ENCODE data around the gene COX4I2.

COX4I2 gene

DNA sequence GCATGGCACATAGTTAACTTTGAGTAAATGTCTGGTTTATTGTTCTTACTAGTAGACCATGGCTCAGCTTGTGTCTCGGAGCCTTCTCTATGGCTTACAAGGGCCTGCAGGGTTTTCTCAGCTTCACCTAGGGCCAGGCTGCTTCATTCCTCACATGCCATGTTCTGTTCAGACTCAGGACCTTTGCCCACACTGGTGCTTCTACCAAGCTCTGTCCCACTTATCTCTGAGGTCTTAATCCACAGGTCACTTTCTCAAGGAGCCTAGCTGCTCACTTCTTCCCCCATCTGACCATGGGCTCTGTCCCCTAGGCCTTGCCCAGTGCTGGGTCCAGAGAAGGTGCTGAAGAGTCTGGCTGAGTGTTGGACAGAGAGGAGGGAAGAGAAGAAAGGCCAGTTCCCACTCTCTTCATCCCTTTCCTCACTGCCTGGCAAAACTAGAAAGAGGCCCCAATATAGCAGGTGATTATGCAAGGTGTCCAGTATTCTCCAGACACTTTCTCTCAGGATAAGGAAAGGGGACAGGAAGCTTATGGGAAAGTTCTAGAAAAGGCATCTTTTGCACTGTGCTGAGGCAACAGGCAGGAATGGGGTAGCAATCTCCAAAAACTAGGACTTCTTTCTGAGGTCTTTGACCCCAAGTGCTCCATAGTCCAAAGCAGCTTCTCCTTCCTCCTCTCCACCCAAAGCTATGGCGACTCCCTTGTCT lies 40.0 kb downstream of the COX4I2 start:
- DNase-seq (ENCODE audit: low read depth) = no peak

DNA sequence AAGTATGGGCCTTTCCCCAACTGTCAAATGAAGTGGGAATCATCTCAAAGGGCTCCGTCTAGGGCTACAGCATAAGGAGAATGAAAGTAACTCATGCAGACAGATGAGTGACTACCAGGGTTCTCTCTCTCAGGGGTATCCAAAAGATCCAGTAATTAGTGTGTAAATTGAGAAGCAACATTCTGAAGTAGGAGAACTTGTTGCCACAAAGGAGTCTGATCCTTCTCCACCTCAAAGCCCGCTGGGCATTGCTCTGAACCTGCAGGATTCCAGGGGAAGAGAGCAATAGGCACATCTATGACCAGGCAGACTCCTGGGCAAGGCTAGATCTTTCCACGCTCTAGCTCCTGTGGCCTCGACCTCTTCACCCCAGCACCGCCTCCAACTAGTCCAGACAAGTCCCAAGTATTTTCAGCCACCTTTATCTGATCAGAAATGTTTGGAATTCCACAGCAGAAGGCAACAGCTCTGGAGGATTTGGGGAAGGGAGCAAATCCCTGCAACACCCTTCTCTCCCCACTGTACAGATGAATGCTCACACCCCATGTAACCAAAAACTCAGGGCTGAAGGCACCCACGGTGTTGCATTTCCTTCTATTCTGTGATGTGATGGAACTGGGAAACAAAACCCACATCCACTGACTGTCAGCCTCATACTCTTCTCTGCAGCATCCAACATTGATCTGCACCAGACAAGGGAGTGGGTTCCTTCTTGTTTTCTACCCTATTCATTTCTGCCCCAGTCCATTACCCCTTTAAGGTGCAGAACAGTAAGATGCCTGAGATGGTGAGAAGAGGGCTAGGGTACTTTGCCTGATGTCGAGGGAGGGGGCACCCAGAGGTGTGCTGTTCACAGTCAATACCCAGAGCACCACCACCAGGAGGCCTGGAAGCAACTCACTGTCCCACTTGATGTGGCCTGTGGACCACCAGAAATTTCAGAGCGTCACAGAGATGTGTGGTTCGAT lies 41.0 kb downstream of the COX4I2 start:
- DNase-seq (ENCODE audit: low read depth) = no peak

DNA sequence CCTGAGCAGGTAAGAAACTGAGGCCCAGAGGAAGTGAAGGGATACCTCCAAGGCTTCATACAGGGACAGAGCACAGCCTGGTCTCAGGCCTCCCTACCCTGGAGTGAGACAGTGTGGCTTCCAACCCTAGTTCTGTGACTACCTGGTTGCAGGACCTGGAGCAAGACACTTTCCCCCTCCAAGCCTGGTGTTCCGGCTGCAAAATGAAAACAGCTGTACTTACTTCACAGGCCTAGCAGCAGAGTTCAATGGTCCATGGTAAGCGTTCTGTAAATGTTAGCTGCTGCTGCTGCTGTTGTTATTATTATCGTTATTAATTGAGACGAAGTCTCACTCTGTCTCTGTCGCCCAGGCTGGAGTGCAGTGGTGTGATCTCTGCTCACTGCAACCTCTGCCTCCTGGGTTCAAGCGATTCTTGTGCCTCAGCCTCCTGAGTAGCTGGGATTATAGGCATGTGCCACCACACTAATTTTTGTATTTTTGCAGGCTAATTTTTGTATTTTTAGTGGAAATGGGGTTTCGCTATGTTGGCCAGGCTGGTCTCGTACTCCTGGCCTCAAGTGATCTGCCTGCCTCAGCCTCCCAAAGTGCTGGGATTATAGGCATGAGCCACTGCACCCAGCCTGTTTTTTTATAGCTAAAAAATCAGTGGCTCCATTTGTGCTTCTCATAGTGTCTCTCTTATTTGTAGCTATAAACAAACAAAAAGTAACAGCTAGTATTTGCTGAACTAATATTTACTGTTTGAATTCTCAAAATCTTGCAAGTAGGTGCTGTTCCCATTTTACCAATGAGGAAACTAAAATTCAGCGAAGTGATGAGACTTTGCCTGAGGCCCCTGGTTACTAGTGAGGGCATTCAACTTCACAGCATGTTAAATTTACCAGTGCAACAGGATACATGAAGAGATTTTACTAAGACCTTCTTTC lies 41.9 kb downstream of the COX4I2 start:
- DNase-seq (ENCODE audit: low read depth) = no peak

DNA sequence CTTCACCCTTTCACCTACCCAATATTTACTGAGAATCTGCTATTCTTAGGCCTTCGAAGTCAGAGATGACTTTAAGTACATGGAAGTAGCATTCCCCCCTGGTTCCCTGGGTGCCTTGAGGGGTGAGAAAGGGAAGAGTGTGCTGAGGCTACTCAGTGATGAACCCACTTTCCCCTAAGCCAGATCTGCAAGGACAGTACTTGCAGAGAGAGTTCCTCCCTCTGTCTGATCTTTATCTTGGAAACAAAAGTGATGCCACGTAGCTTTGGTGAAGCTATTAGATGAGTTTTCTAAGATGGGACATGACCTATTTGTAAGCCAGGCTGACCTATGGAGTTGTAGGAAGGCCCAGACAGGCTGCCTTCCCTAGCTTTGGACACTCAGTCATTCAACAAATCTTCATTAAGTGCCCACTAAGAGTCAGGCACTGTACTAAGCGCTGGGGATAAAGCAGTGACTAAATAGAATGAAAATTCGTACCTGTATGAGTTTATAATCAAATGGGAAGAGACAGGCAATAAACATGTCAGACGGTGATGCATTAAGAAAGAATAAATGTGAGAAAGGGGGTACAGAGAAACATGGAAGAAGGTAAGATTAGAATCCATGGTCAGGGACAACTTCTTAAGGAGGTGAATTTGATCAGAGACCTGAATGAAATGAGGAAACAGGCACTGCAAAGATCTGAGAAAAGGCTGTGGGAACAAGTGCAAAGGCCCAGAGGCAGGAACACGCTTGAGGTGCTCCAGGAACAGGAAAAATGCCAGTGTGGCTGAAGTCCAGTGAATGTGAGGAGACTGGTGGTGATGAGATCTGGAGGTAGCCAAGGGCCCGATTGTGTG lies 42.8 kb downstream of the COX4I2 start:
- DNase-seq (ENCODE audit: low read depth) = no peak

DNA sequence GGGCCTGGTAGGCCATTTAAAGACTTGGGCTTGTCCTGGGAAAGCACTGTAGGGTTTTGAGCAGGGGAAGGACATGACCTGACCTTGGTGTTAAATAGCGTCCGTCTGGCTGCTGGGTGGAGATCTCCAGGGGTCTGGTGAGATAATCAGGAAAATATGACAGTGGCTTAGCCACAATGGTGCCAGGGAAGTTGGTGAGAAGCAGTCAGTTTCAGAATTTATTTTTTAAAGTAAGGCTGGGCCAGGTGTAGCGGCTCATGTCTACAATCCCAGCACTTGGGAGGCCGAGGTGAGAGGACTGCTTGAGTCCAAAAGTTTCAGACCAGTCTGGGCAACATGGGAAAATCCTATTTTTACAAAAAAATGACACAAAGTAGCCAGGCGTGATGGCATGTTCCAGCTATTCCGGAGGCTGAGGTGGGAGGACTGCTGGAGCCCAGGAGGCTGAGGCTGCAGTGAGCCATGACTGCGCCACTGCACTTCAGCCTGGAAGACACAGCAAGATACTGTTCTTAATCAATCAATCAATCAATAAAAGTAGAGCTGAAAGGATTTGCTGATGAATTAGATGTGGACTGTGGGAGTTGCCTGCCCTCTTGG lies 43.5 kb downstream of the COX4I2 start:
- no peak for DNase-seq (ENCODE audit: low read depth)

DNA sequence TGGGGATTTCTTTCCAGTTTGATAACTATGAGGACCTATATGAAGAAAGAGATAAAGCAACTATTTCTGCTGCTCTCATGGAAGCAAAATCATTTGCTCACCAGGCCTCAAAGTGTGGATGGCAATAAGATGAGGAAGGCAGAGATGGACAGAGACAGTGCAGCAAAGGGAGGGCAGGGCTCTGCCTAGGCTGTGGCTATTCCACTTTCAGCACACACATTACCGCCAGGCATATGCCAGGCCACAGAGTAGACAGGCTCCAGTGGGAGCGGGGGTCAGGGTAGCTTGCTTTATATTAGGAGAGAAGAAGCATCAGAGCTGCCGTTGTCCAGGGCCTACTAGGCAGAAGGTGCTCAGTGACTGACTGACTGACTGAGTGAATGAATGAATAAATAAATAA lies 44.1 kb downstream of the COX4I2 start:
- no peak for DNase-seq (ENCODE audit: low read depth)

DNA sequence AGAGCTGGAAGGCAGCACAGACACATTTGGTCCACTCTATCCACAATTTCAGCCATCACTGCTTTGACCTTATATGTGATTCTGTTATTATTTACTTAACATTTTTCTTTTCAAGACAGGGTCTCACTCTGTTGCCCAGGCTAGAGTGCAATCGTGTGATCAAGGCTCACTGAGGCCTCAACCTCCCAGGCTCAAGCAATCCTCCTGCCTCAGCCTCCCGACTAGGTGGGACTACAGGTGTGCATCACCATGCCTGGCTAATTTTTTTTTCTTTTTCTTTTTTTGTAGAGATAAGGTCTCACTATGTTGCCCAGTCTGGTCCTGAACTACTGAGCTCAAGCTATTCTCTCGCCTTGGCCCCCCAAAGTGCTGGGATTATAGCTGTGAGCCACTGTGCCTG lies 44.6 kb downstream of the COX4I2 start:
- DNase-seq (ENCODE audit: low read depth) = no peak

DNA sequence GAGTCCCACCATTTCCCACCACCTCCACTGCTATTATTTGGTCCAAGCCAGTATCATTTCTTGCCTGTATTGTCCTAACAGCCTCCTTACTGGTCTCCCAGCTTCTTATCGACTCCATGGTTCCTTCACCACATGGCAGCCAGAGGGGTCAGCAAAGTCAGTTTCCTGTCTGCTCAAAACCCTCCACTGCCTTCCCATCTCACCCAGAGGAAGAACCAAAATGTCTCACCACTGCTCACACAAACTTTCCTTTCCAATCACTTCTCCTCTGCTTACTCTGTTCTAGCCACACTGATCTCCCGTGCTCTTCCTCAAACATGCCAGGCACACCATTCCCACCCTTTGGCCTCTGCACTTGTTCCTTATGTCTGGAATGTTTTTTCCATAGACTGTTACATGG lies 45.2 kb downstream of the COX4I2 start:
- no peak for DNase-seq (ENCODE audit: low read depth)

DNA sequence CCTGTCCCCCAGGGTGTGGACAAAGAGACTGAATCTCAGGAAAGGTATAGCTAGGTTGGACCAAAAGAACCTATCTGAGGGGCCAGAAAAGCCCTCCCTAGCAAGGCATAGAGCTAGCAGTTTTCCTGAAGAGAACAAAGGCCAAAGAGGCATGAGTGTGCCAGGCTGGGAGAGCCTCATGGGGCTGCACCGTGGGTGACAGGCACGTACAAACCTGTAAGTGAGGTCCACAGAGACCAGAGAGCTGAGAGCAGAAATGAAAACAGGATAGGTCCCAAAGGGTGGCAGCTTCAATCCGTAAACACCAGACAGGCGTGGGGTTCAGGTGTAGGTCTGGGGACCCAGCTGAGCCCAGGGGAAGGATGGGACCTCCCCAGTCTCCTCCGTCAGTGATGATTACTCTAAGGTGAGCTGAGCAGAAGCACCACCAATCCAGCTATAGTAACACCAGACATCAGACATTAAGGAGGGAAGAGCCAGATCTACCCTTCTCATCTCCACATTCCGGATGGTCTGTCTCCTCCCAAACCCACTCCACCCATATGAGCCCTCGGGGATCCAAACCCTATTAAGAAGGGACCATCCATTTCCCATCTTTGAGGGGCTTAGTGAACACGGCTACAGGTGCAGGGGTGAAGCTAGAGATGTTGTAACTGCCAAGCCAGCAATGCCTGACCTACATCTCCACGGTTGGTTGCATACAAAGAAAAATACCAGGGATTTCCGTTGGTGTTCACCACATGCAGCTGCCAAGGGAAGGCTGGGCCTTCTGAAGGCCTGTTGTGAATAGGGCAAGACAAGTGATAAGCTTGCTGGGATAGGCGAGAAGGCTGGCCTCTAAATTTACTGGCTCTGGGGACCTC lies 46.7 kb downstream of the COX4I2 start:
- DNase-seq (ENCODE audit: low read depth) = no peak

DNA sequence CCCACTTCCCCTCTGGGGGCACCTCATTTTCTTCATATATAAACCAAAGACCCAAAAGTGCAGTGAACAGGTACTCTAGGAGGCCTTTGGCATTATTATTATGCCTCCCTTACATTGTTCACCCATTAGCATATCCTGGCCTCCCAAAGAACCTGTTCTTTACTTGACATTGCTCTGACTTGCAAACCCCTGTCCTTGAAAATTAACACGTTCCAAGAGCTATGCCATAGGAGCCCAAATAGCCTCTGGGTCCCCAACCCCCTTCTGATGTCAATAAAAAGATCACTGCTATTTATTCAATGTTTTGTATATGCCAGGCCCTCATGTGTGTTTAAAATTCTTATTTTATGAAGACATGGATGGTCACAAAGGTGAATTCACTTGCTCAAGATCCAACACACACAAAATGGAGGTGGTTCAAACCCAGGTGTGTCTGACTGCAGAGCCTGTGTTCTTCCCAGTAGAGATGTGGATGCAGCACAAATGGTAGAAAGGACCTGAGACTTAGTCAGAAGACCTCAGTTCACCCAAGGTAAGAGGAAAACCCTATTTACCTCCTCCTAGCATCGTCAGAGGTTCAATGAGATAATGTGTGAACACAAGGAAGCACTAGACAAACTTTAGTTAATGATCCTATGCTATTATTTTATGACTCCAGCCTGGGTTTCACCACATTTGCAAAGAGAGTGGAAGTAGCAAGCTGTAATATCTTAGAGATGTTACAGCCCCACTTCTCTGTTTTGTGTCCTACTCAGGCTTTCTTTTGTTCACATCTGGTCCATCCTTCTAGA lies 48.3 kb downstream of the COX4I2 start:
- DNase-seq (ENCODE audit: low read depth) = no peak

DNA sequence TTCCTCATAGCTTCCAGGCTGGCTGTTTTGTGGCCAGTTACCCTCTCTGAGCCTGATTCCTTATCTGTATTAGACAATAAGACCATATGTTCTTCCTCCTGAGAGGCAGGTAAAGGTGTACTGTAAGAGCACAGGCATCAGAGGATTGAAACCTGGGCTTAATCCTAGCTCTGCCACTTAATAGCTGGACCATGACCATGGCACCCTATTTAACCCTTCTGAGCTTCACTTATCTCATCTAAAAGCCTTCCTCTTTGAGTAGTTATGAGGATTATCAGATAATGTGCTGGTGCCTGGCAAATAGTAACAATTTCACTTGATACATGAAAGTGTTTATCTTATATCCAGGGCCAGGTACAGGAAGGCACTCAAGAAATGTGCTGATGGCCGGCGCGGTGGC lies 50.1 kb downstream of the COX4I2 start:
- DNase-seq (ENCODE audit: low read depth) = no peak

DNA sequence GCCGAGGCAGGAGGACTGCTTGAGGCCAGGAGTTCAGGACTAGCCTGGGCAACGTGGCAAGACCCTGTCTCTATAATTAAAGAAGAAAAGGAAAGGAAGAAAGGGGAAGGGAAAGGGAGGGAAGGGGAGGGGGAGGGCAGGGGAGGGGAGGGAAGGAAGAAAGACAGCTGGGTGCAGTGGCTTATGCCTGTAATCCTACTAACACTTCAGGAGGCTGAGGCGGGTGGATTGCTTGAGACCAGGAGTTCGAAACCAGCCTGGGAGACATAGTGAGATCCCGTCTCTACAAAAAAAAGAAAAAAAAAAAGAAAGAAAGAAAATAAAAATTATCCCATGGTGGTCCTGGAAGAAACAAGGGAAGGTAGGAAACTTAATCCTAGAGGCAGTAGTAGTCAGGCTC lies 51.4 kb downstream of the COX4I2 start:
- no peak for DNase-seq (ENCODE audit: low read depth)

DNA sequence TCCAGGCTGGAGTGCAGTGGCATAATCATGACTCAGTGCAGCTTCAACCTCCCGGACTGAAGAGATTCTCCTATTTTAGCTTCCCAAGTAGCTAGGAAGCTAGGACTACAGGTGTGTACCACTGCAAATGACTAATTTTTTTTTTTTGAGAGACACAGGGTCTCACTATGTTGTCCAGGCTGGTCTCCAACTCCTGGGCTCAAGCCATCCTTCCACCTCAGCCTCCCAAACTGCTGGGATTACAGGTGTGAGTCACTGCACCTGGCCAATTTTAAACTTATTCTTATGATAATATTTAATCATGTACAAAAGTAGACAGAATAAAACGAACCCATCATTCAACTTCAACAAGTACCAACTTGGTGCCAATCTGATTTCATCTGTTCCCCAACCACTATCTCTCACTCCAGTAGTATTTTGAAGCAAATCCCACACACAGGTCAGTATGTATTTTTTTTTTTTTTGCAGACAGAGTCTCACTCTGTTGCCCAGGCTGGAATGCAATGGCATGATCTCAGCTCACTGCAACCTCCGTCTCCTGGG lies 52.5 kb downstream of the COX4I2 start:
- no peak for DNase-seq (ENCODE audit: low read depth)

DNA sequence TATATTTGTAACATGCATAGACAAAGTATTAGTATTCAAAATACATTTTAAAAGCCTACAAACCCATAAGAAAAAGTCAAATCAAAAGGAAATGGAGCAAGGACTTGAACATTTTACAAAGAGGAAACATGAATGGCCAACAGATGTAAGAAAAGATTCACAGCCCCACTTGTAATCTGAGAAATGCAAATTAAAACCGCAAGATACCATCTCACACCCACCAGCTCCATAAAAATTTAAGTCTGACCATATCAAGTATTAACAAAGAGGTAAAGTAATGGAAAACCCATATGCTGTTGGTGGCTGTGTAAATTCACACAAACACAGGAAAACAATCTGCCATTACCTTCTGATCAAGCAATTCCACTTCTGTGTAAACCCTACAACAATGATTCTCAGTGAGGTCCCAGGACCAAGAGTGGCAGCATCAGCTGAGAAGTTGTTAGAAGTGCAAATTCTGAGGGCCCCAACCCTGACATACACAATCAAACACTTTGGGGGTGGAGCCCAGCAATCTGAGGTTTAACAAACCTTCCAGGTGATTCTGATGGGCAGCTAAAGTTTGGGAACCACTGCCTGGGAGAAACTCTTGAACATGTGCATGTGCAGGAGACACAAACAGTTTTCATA lies 54.0 kb downstream of the COX4I2 start:
- DNase-seq (ENCODE audit: low read depth) = no peak

DNA sequence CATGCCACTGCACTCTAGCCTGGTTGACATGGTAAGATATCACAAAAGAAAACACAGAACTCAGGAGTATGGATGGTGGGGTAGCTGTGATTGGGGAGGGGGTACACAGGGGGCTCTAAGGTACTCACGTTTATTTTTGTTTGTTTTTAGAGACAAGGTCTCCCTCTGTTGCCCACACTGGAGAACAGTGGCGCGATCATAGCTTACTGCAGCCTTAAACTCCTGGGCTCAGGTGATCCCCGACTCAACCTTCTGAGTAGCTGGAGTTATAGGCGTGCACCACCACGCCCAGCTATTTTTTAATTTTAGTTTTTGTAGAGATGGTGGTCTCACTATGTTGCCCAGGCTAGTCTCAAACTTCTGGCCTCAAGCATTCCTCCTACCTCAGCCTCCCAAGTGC lies 55.7 kb downstream of the COX4I2 start:
- no peak for DNase-seq (ENCODE audit: low read depth)

DNA sequence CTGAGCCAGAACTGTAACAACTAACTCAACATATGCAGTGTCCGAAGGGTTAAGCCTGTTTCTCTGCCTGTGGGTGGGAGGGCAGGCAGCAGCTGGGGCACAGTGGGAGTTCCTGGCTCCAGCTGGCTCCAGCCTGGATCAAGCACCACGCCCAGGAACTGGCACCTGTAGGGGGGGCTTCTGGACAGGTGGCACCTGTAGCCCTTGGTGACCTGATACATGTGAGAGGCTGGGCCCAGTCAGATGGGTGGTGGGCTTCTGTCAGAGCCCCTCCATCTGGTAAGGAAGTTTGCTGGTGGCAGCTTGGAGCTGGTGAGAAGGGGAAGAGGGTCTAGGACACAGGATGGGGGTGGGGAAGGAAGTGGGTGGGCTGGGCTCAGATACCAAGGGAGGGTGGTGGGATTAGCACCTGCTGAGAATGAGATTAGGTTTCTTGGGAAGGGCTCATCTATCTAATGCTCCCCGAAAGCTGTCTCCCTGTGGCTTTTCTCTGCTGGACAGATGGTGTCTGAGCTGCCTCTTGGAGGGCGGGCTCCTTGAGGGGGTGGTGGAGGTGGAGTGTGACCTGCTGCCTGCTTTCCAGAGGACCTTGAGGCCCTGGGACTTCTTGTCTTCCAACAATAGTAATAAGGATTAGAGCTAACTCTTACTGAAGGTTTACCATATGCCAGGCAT lies 56.4 kb downstream of the COX4I2 start:
- no peak for DNase-seq (ENCODE audit: low read depth)

All from HS-5 (cell line).